ENCODE measurements around the gene NUAK2.

- TF ChIP-seq POLR2A (IDR thresholded peaks at IDR 0.05) (no peak), CTCF (IDR thresholded peaks at IDR 0.05) (no peak)
Measured at GRCh38 chr1:205267306-205267902, 54.1 kb downstream of the NUAK2 start.

All from body of pancreas (tissue), 4 donors.